NCI-H187 (cell line): ENCODE measurements around the gene FAAP20.

ENCODE experiments used
- DNase-seq, 2 experiments: peaks; one replicate each; lab custom pipeline; 2025; lab: John Stamatoyannopoulos, UW

FAAP20 gene

GRCh38 chr1:2230781-2231531 lies 36.4 kb upstream of the FAAP20 start:
- no peak for DNase-seq

GRCh38 chr1:2229911-2230731 lies 35.5 kb upstream of the FAAP20 start:
- no peak for DNase-seq

GRCh38 chr1:2229037-2229864 lies 34.7 kb upstream of the FAAP20 start:
- peak in 1 of 2 experiments; percentile 22 for DNase-seq

- DNase-seq, result no peak
These were observed 34.1 kb upstream of the FAAP20 start for GRCh38 chr1:2228694-2229036.

GRCh38 chr1:2228157-2228594 lies 33.6 kb upstream of the FAAP20 start, which contains the start of gene SKI:
Gene SKI, plus strand, starts transcription at chr1:2228319. Its CDS starts 448 bp downstream, at chr1:2228767.
- DNase-seq, result no peak

- peak; percentile 91 to 97 for DNase-seq
These were observed 33.0 kb upstream of the FAAP20 start for GRCh38 chr1:2227346-2228156.

- DNase-seq, result no peak
These were observed 32.2 kb upstream of the FAAP20 start for GRCh38 chr1:2226525-2227345.

- no peak for DNase-seq
These were observed 30.3 kb upstream of the FAAP20 start for GRCh38 chr1:2224631-2225428.

- no peak for DNase-seq
These were observed 29.6 kb upstream of the FAAP20 start for GRCh38 chr1:2224170-2224584.

- no peak for DNase-seq
These were observed 26.7 kb upstream of the FAAP20 start for GRCh38 chr1:2221271-2221670.

- DNase-seq, result no peak
These were observed 22.1 kb upstream of the FAAP20 start for GRCh38 chr1:2216767-2217058.

- DNase-seq, result no peak
These were observed 21.6 kb upstream of the FAAP20 start for GRCh38 chr1:2215909-2216766.

GRCh38 chr1:2215329-2215728 lies 20.8 kb upstream of the FAAP20 start:
- DNase-seq, result no peak

GRCh38 chr1:2214541-2215241 lies 20.1 kb upstream of the FAAP20 start:
- no peak for DNase-seq

- DNase-seq, result no peak
These were observed 19.3 kb upstream of the FAAP20 start for GRCh38 chr1:2213576-2214505.

- peak in 1 of 2 experiments; percentile 35 for DNase-seq
These were observed 18.2 kb upstream of the FAAP20 start for GRCh38 chr1:2212532-2213491.
